HG03103 (cell line): ENCODE results near the gene DPPA2.
"Not testable (repeated sequence)": the region's sequence is repeated elsewhere in the genome, so short reads cannot be mapped to it uniquely, and the experiment has no call there.

Experiments
- ATAC-seq: cut with Tn5 transposase; IDR thresholded peaks from one replicate; pipeline ENCODE4 v1.9.1; 2021; ENCODE audit warnings: low read depth; ENCODE audit not compliant: unreplicated experiment

The DPPA2 gene, protein sequence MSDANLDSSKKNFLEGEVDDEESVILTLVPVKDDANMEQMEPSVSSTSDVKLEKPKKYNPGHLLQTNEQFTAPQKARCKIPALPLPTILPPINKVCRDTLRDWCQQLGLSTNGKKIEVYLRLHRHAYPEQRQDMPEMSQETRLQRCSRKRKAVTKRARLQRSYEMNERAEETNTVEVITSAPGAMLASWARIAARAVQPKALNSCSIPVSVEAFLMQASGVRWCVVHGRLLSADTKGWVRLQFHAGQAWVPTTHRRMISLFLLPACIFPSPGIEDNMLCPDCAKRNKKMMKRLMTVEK

DNA sequence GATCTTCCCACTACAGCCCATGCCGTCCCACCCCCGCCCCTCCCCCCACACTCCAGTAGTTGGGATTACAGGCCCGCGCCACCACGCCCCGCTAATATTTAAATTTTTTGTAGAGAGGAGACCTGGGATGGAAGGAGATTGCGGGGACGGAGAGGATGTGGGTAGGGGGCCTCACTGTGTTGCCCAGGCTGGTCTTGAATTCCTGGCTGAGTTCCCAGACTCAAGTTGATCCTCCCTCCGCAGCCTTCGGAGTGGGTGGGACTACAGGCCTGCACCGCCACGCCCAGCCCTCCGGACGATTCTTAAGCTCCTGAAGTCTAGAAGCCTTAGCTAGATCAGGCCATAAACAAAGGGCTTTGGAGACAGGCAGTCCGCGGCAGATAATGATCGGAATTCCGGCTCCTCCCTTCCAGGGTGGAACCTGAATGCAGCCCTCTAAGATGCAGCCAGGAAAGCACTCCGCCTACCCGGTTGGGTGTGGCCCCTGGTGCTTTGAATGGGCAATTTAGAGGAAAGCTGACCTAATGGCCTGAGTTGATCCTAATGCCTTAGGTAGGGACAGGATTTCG, at the start of gene DPPA2:
DPPA2 (minus strand) TSS at position 356 of the 569 bp plus-strand sequence. CDS start 1,975 bp downstream, outside the sequence.
- no peak for ATAC-seq

DNA sequence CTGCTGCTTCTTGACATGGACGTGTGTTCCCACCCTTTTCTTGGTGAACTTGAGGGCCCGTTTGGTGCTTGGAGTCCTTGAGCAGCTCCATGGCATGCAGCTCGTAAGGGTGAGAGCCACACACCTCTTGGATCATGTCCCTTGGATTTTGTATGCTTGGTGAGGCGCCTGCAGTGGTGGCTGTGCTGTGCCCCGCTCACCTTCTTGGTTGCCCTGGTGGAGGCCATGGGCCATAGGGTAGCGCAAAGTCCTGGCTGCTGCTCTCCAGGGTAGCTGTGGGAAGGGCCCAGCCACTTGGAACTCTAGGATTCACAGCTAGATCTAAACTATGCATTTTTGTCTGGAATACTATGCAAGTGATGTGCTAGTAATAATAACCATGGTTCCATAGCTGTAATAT, 47.8 kb upstream of the DPPA2 start:
- ATAC-seq = no peak

- ATAC-seq = no peak
Observed at GRCh38 chr3:109363634-109364033, 47.3 kb upstream of the DPPA2 start.

DNA sequence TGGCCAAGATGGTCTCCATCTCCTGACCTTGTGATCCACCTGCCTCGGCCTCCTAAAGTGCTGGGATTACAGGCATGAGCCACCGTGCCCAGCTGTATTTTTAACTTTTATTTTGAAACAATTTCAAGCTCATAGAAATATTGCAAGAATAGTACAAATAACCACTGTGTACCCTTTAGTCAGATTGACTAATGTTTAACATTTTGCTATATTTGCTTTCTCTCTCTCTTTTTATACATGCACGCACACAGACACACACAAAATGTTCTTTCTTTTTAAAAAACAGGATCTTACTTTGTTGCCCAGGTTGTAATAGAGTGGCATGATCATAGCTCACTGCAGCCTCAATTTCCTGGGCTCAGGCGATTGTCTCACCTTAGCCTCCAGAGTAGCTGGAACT, 46.5 kb upstream of the DPPA2 start:
- ATAC-seq = no peak

DNA sequence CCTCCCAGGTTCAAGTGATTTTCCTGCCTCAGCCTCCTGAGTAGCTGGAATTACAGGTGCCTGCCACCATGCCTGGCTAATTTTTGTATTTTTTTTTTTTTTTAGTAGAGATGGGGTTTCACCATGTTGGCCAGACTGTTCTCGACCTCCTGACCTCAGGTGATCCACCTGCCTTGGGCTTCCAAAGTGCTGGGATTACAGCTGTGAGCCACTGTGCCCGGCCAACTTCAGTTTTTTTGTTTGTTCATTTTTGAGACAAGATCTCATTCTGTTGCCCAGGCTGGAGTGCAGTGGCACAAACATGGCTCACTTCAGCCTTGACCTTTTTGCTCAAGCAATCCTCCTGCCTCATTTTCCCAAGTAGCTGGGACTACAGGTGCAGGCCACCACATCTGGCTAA, 42.5 kb upstream of the DPPA2 start:
- not testable (repeated sequence) for ATAC-seq

GRCh38 chr3:109356442-109357155, 40.3 kb upstream of the DPPA2 start:
- no peak for ATAC-seq

GRCh38 chr3:109355625-109356441, 39.5 kb upstream of the DPPA2 start:
- ATAC-seq = no peak

DNA sequence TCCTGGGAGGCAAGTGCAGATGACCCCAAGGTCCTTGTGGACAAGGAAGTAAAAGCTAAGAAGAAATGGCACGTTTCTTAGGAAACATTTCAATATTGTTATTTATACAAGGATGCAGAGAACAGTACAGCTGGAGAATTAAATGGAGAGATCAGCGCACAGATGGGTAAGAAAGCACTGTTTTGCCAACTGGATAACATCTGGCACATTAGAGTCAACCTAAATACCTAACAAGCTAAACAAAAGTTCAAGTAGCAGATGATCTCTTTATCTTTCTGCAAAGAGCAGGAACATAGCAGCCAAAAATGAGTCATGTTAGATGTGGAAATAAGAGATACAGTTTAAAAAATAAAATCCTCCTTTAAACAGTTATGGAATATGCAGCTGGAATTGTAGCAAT, 36.7 kb upstream of the DPPA2 start:
- ATAC-seq = no peak

GRCh38 chr3:109351231-109351630, 34.9 kb upstream of the DPPA2 start:
- no peak for ATAC-seq

DNA sequence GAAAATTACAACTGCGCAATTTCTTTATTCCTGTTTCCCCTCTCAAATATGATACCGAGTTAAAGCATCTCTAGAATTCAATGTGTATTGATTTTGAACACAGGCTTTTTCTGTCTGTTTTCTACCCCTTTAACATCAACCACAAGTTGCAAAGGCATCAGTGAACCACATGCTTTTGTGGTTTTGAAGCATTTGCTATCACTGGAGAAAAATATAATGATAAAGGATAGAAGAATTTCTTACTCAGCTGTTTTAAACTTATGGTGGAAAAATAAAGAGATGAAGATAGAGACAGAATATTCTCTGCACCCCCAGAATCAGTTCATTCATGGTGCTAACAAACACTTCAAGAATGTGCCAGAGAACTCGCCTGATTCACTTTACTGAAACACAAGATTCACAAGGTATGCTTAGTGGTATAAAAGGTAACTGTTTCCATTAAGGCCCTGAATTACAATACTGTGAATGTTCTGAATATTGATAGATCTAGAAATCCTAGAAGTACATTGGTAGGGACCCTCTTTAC, 30.5 kb upstream of the DPPA2 start:
- no peak for ATAC-seq

DNA sequence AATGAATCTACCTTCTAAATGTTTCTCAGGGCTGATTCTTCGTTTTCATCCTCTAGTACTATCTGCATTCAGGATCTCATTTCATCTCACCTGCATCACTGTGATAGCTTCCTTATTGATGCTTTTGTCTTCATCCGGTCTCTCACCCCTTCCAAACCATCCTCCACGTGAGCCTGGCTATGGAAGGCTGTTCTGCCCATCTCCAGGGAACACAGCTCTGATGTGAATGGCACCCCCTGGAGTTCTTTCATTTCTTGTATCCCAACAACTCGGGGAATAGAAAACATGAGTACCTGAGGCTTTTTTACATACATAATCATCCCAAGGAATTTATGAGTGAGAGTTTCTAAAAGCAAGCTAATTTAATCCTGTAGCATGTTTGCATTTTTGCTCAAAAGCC, 29.8 kb upstream of the DPPA2 start:
- ATAC-seq = no peak

GRCh38 chr3:109339714-109340648, 23.7 kb upstream of the DPPA2 start:
- no peak for ATAC-seq

DNA sequence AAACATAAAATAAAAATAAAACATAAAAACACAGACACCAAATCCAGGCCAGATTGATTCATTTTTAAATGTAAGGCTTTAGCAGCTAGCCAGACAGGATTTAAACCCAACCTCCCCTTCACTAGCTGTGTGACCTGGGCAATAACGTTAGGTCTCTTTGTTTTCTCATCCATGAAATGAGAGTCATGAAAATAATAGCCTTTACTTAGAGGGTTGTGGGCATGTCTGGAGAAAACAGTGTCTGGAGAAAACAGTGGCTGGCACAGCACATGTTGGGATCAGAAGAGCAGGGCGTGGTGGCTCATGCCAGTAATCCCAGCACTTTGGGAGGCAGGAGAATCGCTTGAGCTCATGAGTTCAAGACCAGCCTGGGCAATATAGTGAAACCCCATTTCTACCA, 22.9 kb upstream of the DPPA2 start:
- ATAC-seq = no peak

GRCh38 chr3:109338322-109338721, 22.0 kb upstream of the DPPA2 start:
- no peak for ATAC-seq

GRCh38 chr3:109337393-109337792, 21.1 kb upstream of the DPPA2 start, which contains the start of gene DPPA4:
Gene DPPA4 (minus strand): TSS chr3:109337546. CDS start chr3:109337517, 29 bp downstream.
- no peak for ATAC-seq

- no peak for ATAC-seq
Observed at GRCh38 chr3:109336291-109336861, 20.1 kb upstream of the DPPA2 start.

GRCh38 chr3:109334572-109334971, 18.3 kb upstream of the DPPA2 start:
- ATAC-seq = no peak

DNA sequence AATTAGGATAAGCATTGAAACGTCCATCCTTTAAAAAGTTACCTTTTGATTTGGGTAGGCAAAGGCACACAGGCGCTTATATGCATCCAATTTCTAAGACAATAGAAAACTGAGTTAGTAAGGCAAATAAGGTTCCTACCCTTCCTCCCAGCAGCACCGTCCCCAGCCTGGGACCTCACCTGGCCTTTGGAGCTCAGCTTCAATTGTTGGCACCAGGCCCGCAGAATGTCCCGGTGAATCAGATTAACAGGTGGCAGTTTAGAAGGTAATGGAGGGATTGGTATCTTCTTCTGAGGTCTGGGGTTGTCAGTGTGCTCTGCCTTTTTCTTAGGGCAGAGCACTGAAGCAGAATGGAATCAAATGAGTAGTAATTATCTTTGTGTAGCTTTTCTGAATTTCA, 15.4 kb upstream of the DPPA2 start:
- no peak for ATAC-seq

- no peak for ATAC-seq
Observed at GRCh38 chr3:109330405-109330804, 14.1 kb upstream of the DPPA2 start.
